GM12872 (cell line): Measurements from ENCODE around the gene TMEM200C.

Experiments used
- CTCF ChIP-seq: IDR thresholded peaks from 3 replicates; pipeline ENCODE4 v1.5.1; 2011; ENCODE audit warnings: low read depth, mild to moderate bottlenecking, low read length, moderate library complexity; ENCODE audit not compliant: insufficient read depth

Gene TMEM200C

GRCh38 chr18:5891854-5892215 is 3.5 kb downstream of the TMEM200C start:
- no peak for TF ChIP-seq CTCF

GRCh38 chr18:5891184-5891853 is 4.0 kb downstream of the TMEM200C start:
- TF ChIP-seq CTCF: no peak

- peak; percentile 61; the same call in 1 of the 3 replicates for TF ChIP-seq CTCF
Measured at GRCh38 chr18:5890331-5891183, 4.8 kb downstream of the TMEM200C start.

GRCh38 chr18:5885361-5885760 is 10.0 kb downstream of the TMEM200C start:
- no peak for TF ChIP-seq CTCF

GRCh38 chr18:5884375-5884774 is 10.9 kb downstream of the TMEM200C start:
- TF ChIP-seq CTCF: no peak

GRCh38 chr18:5879479-5879882 is 15.8 kb downstream of the TMEM200C start:
- peak; percentile 69 for TF ChIP-seq CTCF

GRCh38 chr18:5876891-5877290 is 18.4 kb downstream of the TMEM200C start:
- no peak for TF ChIP-seq CTCF
